Anterior cingulate cortex (tissue), 58 donors: ENCODE measurements around the gene TFPT.
A peak's percentile ranks its signal among the peaks of the same experiment; 100 is the strongest.

Source experiments
- DNase-seq, 58 donors: peaks; one replicate each; lab custom pipeline; 2025; lab: John Stamatoyannopoulos, UW

Gene TFPT, protein sequence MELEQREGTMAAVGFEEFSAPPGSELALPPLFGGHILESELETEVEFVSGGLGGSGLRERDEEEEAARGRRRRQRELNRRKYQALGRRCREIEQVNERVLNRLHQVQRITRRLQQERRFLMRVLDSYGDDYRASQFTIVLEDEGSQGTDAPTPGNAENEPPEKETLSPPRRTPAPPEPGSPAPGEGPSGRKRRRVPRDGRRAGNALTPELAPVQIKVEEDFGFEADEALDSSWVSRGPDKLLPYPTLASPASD

DNA sequence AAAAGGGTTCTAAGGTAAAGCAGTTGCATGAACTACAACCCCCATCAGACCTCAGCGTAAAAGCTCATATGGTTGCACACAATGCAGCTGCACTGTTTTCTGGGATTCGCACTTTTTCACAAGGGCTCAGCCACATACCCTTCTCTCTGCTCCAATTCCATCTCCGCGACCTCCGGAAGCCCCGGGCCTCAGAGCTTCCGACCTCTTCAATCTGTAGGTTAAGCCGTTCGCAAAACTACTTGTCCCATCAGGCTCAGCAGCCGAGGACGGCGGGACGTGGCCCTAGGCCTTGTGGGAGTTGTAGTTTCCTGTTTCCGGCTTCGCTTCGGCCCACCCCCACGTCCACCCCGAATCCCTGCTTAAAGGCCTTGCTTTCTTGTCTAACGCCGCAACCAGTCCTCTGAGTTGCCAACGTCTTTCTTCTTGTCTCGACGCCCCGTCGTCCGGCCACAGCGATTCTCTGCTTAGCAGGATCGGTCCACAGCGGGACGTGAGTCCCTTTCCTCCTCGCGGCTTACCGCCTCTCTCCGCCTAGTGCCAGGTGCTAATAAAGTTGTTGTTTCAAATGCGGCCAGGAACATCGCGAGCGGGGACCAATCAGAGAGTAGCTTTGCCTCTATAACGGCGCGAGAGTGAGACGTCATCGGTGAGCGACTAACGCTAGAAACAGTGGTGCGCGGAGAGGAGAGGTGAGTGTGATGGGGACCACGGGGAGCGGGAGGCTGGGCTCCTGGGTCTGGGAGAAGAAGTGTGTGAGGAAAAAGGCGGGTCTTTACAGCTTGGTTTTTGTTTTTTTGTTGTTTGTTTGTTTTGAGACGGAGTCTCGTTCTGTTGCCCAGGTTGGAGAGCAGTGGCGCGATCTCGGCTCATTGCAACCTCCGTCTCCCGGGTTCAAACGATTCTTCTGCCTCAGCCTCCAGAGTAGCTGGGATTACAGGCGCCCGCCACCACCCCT lies at the start of gene TFPT, which contains the start of gene PRPF31:
TFPT (minus strand) TSS at position 549 of the 955 bp plus-strand sequence; CDS start at position 161, 388 bp downstream.
PRPF31 (plus strand) TSS at position 646 of the 955 bp plus-strand sequence. CDS start 2,525 bp downstream, outside the sequence.
- DNase-seq = peak; percentile 47 to 100 (median 96)

DNA sequence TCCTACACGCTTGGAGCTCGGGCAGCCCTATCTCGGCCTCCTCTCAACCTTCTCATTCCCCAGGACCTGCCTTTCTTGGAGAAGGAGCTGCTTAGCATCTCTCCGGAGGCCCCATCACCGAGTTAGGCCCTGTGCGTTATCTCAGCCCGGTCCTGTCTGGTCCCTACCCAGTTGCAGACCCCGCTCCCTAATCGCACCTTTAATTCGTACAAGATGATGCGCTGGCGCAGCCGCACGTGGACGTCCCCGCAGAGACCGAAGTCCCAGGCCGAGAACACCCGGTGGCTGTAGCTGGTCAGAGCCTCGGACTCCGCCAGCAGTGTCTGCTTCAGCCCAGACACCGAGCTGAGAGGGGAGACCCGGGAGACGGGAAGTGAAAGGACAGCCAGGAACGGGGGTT lies 49.8 kb upstream of the TFPT start:
- no peak for DNase-seq

DNA sequence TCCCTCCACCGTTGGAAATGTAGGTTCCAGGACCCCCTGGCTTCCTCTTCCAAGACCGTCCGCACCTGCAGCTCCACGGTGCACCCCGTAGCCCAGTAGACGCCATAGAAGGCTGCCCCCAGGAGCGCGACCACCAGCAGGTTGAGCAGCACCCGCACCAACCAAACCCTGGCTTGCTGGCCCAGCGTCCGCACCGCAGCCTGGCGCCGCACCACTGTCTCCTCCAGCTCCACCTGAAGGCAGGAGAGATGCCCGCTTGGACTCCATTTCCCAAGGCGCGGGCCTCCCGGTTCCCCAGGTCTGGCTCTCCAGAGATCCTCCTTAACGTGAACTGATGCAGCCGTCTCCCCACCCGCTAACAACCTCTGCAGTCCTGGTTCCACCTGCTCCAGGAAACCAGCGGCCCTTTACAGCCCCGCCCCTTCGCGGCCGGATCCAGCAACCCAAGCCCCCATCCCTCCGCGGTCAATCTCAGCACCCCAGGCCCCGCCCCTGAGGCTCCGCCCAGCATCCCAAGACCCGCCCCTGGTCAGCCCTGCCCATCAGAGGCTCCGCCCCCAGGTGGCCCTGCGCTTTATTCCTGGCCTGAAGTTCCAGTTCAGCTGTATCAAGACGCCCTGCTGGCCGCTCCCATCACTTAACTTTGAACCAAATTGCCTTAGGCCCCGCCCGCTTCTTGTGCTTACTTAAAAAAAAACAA lies 49.1 kb upstream of the TFPT start:
- no peak for DNase-seq

- DNase-seq = no peak
These were observed 47.4 kb upstream of the TFPT start for GRCh38 chr19:54162884-54163283.

GRCh38 chr19:54162241-54162805 lies 46.9 kb upstream of the TFPT start:
- DNase-seq = peak in 45 of 58 donors; percentile 8 to 71 (median 38)

GRCh38 chr19:54160854-54161253 lies 45.4 kb upstream of the TFPT start:
- DNase-seq = peak in 2 of 58 donors; percentile 10 to 21

DNA sequence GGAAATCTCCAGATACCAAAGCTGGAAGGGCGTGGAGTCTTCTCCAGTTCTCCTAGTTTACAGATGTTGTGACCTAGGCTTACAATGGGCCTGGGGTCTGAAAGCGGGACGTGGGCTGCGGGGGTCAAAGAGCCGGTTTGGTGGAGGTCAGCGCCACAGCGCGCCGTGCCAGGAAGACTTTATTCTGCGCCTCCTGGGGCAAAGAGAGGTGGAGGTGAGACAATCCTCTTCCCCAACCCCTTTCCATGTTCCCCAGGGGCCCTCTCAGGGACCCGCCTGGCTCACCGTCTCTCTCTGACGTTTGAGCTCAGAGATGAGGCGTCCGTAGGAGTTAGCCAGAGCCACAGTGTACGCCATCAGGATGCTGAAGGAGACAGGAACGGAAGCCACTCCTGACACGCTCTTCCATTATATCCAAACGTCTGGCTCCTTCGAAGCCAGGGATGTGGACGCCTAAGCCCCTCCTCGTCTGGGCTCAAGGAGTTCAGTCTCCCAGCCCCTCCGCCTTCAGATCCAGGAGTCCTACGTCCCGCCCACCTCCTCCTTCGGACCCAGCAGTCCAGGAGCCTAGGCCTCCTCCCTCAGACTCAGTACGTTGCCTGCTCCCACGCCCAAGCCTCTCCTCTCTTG lies 44.8 kb upstream of the TFPT start:
- DNase-seq = peak in 6 of 58 donors; percentile 37 to 55 (median 52)

DNA sequence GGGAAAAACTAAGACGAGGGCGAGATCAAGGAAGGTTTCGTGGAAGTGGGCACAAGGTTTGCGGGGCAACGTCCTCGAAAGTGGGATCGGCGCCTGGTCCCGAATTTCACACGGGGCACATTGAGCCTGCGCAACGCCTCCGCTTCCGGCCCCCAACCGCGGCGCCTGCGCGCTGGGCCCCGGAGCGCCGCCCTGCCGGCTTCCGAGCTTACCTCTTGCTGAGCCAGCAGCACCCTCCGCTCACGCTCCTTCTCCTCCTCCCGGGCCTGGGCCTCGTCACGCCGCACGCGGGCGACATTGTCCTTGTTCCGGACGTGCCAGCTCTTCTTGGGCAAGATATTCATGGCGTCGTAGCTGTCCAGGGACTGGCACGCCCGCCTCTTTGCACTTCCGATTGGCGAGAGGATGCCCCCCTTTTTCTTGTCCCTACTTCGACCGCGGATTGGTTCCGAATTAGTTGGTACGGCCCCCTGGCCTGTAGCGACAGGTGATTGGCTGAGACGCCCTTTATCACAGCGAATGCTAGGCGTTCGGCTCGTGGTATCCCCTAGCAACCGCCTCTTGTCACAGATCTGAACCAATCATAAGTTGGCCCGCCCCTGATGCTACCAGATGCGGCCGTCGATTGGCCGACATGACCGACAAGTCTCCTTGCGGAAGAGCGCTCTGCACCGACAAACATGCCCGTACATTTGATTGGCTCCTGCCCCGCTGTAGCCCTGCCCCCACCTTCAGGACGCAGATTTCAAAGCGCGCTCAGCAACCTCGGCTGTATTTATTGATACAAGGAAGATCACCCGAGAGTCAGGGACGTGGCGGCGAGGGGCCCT lies 44.1 kb upstream of the TFPT start, which contains the start of gene LENG1:
LENG1 (minus strand) TSS at position 370 of the 830 bp plus-strand sequence; CDS start at position 344, 26 bp downstream.
- DNase-seq = peak; percentile 85 to 100 (median 99)

DNA sequence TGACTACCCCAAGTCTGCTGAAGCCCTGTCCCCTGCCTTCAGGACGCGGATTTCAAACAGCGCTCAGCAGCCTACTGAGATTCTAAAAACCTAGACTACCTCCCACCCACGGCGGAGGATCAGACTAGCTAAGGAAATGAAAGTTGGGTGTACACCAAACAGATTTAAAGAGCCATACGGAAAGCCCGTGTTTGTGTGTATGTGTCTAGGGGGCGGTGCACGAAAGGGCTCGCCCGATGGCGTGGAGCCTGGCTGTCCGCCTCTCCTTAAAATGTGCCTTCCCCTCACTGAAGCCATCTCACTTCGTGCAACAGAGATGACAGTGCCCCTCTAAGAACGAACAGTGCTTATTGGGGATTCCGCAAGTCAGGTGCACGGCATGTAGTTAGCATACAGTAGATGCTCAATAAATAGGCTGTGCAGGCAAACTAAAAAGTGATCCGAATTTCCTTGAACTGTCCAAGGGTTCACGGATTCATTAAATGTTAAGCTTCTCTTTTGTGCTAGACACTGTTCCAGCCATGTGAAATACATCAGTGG lies 43.4 kb upstream of the TFPT start:
- DNase-seq = peak in 1 of 58 donors; percentile 16

GRCh38 chr19:54156953-54157352 lies 41.5 kb upstream of the TFPT start:
- no peak for DNase-seq

DNA sequence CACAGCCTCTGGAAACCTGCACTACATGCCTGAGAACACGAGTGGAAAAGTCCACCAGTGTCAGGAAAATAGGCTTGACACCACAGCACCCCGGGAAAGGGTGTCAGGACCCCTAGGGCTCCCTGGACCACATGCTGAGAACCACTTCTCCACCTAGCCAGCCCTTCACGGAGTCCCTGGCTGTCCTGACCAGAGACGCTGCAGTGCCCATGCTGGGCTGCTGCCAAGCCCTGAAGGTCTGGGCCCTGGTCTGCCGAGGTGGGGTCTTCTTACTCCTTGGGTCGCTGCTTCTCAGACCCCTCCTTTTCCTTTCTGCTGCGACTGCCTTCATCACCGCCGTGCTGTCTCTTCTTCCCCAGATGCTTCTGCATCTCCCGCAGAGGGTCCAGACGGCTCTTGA lies 41.0 kb upstream of the TFPT start:
- no peak for DNase-seq

GRCh38 chr19:54155694-54156093 lies 40.2 kb upstream of the TFPT start:
- no peak for DNase-seq

DNA sequence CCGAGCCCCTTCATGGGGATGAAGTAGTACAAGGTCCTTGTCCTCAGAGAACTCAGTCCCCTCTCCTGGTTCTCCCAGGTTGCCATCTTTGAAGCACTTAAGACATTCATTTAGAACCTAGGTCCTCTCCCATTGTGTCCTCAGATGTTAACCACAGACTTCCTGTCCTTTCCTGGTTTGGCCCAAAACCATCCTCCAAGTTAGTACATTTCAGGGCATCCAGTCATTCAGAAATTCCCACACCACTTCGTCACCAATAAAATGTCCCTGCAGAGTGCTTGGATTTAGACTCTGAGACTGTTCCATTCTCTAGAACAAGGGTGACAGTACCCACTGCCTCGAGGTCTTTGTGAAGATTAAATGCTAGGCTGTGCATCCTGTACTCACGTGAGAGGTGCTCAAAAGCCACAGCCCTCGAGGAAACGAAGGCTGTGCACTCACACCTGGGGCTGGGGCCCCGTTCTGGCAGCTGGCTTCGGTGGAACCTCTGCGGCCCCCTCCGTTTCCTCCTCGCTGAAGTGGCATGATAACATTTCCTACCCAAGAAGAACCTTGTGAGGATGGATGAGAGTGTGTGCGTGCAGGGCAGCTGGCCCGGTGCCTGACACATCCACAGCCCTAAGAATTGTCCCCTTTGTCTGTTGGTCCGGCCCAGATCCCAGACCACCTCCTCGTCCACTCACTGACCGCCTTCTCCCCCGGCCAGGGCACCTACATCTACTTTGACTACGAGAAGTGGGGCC lies 39.3 kb upstream of the TFPT start:
- DNase-seq = no peak

DNA sequence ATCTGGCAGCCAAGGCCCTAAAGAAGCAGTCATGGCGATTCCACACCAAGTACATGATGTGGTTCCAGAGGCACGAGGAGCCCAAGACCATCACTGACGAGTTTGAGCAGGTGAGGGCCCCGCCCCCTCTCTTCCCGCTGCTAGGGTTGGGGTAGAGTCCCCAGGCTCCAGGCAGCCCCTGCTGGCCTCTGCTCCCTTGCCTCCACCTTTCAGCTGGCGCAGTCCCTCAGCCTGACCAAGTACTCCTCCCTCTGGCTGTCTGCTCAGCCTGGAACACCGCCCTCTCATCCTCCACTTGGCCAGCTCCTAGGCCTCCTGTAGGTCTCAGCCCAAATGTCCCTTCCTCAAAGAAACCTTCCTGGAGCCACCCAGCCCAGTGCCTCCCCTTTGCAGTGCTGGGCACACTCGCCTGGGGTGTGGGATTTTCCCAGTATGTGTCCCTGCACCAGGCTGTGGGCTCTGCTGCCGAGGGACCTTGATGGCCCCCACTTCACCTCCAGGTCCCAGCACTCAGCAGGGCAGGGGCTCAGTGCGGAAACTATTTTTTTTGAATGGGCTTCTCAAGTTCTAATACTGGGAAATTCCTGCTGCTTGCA lies 38.4 kb upstream of the TFPT start:
- no peak for DNase-seq

- no peak for DNase-seq
These were observed 37.5 kb upstream of the TFPT start for GRCh38 chr19:54152878-54153524.

GRCh38 chr19:54152267-54152666 lies 36.8 kb upstream of the TFPT start:
- no peak for DNase-seq
